K562 (cell line): Measurements from ENCODE around the gene ZC3H10. TPM values are rescaled to one million over a fixed set of nuclear protein-coding genes. Genes with fewer than 3 reads are reported as not detected.

Source experiments
- ATF1 ChIP-seq, 2 experiments: fragments of 450-650 bp in 1 of 2; IDR thresholded peaks; 2 replicates each; pipeline ENCODE4 v1.6.1; 2016; ENCODE audit warnings: missing compliant biosample characterization in 1 of 2, missing genetic modification characterization in 1 of 2
- DEAF1 ChIP-seq: fragments of 450-650 bp; formaldehyde crosslinking; IDR thresholded peaks from 2 replicates; pipeline ENCODE4 v1.4.0; 2020; ENCODE audit warnings: mild to moderate bottlenecking, moderate library complexity
- DLX4 ChIP-seq: fragments of 250-450 bp; sonication (Bioruptor Pico); IDR thresholded peaks from 2 replicates; pipeline ENCODE4 v1.6.1; 2021; ENCODE audit warnings: mild to moderate bottlenecking
- HEY1 ChIP-seq: fragments of 250-450 bp; sonication (Bioruptor Pico); IDR thresholded peaks from 2 replicates; pipeline ENCODE4 v1.5.0; 2020; ENCODE audit warnings: mild to moderate bottlenecking, moderate library complexity, borderline replicate concordance
- RERE ChIP-seq: sonication (generic); formaldehyde crosslinking; IDR thresholded peaks from 2 replicates; pipeline ENCODE4 v1.8.0; 2023; ENCODE audit warnings: missing genetic modification reagents, mild to moderate bottlenecking, borderline replicate concordance
- RREB1 ChIP-seq: fragments of 250-450 bp; sonication (Bioruptor Pico); IDR thresholded peaks from 2 replicates; pipeline ENCODE4 v1.4.0; 2020
- ZNF609 ChIP-seq: sonication (generic); formaldehyde crosslinking; IDR thresholded peaks from 2 replicates; pipeline ENCODE4 v1.8.1; 2023; ENCODE audit warnings: missing genetic modification reagents, mild to moderate bottlenecking, borderline replicate concordance
- polyA plus RNA-seq, 8 experiments: library from polyadenylated mRNA; depleted of rRNA in 4 of 8; stranded (reverse) in 5 of 8; unstranded in 3 of 8; fragments of >200 nt; fragmentation: Nextera tagmentation in 2 of 8; fragmentation: Illumina TruSeq in 1 of 8; extraction: Ambion mirVana in 2 of 8; extraction: Trizol in 1 of 8; gene quantifications; 2 replicates each; pipeline versions ENCODE4 v1.2.1 to v1.2.3, GENCODE V29; 2011 to 2014; ENCODE audit warnings: inconsistent platforms in 1 of 8, missing spikeins in 1 of 8
- total RNA-seq, 7 experiments: library from RNA; depleted of rRNA in 6 of 7; stranded (reverse); fragments of >200 nt in 6 of 7; fragmentation: Illumina TruSeq in 2 of 7; extraction: Trizol in 2 of 7; gene quantifications; 2 replicates each; pipeline versions ENCODE4 v1.2.1 to v1.2.3, GENCODE V29; 2011 to 2021; ENCODE audit warnings: low replicate concordance in 1 of 7

The ZC3H10 gene
- total and polyA plus RNA-seq, 9 of the 15 experiments (the other 6 are each of a cell fraction or from before 2014, with no cell fraction given), result 0.31 to 4.1 (median 1.6) TPM

GRCh38 chr12:56152132-56152755, 34.2 kb downstream of the ZC3H10 start, which contains the start of gene MYL6B (continued):
- no peak for TF ChIP-seq ZNF609 (CRISPR knock-in tag)
- TF ChIP-seq ATF1 (CRISPR knock-in tag; IDR thresholded peaks at IDR 0.05), result no peak
- TF ChIP-seq ATF1 (tag; IDR thresholded peaks at IDR 0.05), result peak; percentile 83
- TF ChIP-seq DEAF1 (CRISPR knock-in tag), result no peak
- no peak for TF ChIP-seq RREB1
- no peak for TF ChIP-seq RERE (CRISPR knock-in tag)
- no peak for TF ChIP-seq DLX4
- no peak for TF ChIP-seq HEY1 (CRISPR knock-in tag)
